ENCODE data around the gene ADAMTSL4. TPM values are rescaled to one million over a fixed set of nuclear protein-coding genes. Genes with fewer than 3 reads are reported as not detected.
A peak's percentile ranks its signal among the peaks of the same experiment; 100 is the strongest.

ADAMTSL4 gene
- total and polyA plus RNA-seq, 9 of the 15 experiments (the other 6 are each of a cell fraction or from before 2014, with no cell fraction given): 12.7 to 212 (median 35.6) TPM

- Histone ChIP-seq H3K79me2 (ENCODE audit: control insufficient read depth, insufficient read depth, low read length) (peaks cover 56% of the 10 kb centered on the region), H3K9me3 (replicated peaks; ENCODE audit: control insufficient read depth, insufficient read depth, low read depth, low read length) (no peaks in the 10 kb centered on the region), H3K9ac (ENCODE audit: insufficient read depth in 1 of 2, low read depth in 2 of 2, low read length in 2 of 2) (no peak overlapping the region), H3K27ac (ENCODE audit: extremely low read depth, low read depth, low read length) (no peak overlapping the region), H3K4me2 (ENCODE audit: insufficient read depth, low read length) (no peak overlapping the region), H3K4me1 (replicated peaks in 1 of 2; ENCODE audit: control insufficient read depth in 2 of 2, insufficient read depth in 2 of 2, low read length in 2 of 2) (peaks cover 31 to 85% of the 10 kb centered on the region in 2 experiments), H2AFZ (ENCODE audit: low read depth, low read length) (no peak overlapping the region), H4K20me1 (replicated peaks; ENCODE audit: control insufficient read depth, insufficient read depth, low read length) (peaks cover 19% of the 10 kb centered on the region), H3K9me1 (ENCODE audit: control insufficient read depth, insufficient read depth, low read length) (no peaks in the 10 kb centered on the region), H3K36me3 (ENCODE audit: control insufficient read depth, insufficient read depth, low read length) (peaks cover 83% of the 10 kb centered on the region), H3K27me3 (ENCODE audit: control insufficient read depth in 2 of 2, insufficient read depth in 2 of 2, low read length in 2 of 2) (no peaks in the 10 kb centered on the region), H3K4me3 (no peak overlapping the region)
- intact Hi-C loops (cut with micrococcal nuclease): no loop called here
- 88% methylated on average over 14 of the region's 26 CpGs for WGBS (ENCODE audit: insufficient coverage, low coverage, missing lambda C conversion rate)
- DNase-seq (ENCODE audit: extremely low read depth in 1 of 4, low spot score in 3 of 4) (no peak), FAIRE-seq (no peak), ATAC-seq (no peak)
- in situ Hi-C loops (cut with MboI): no loop called here
- ChIA-PET CTCF (ENCODE audit: low intra/inter-chr PET ratio) (no interaction called here), POLR2A (interaction anchor here (0.7 to 2.7 kb wide), 7 partner anchors 9 to 172 kb away, joined by 3 to 12 read pairs (median 3); partner anchors contain the start of gene GOLPH3L)
- TF ChIP-seq THAP7 (CRISPR knock-in tag; IDR thresholded peaks at IDR 0.05) (no peak), POLR2G (IDR thresholded peaks at IDR 0.05; ENCODE audit: low read depth, low read length) (peak; percentile 64; the same call in 1 of the 2 replicates), RBM15 (IDR thresholded peaks at IDR 0.05; ENCODE audit: insufficient read depth, low read length) (no peak), RBFOX2 (IDR thresholded peaks at IDR 0.05; ENCODE audit: low read depth, low read length) (peak; percentile 58; the same call in 1 of the 2 replicates), KDM1A (IDR thresholded peaks at IDR 0.05) (no peak), ZBTB7A (IDR thresholded peaks at IDR 0.05; ENCODE audit: borderline replicate concordance, control insufficient read depth, low read depth, low read length) (0 out of 2 replicates have a peak, but pooled peaks have one; percentile 18), PTTG1 (tag; IDR thresholded peaks at IDR 0.05; ENCODE audit: low read depth) (no peak)
- no TSS peak for BruUV-seq (replicated peaks)
Observed at GRCh38 chr1:150557065-150557600, 7.9 kb downstream of the ADAMTSL4 start.

Measured in K562 (cell line).